SK-N-MC (cell line): ENCODE results near the gene FZD2.

ENCODE experiments used
- EZH2 ChIP-seq: fragments of 200-600 bp; sonication (generic); IDR thresholded peaks from one replicate; pipeline ENCODE4 v1.6.1; 2017; ENCODE audit warnings: antibody characterized with exemption
- FOXP2 ChIP-seq: optimal IDR thresholded peaks from 2 replicates; pipeline ENCODE3; 2011; ENCODE audit warnings: mild to moderate bottlenecking, moderate library complexity; ENCODE audit not compliant: insufficient read depth; ENCODE audit errors: extremely low read length, control extremely low read depth
- POLR2AphosphoS5 ChIP-seq: IDR thresholded peaks from 2 replicates; pipeline ENCODE4 v1.6.1; 2012; ENCODE audit warnings: mild to moderate bottlenecking, low read depth, low read length, borderline replicate concordance

- TF ChIP-seq EZH2 = no peak
- TF ChIP-seq POLR2AphosphoS5 = no peak
- TF ChIP-seq FOXP2 = no peak
These were observed 42.3 kb downstream of the FZD2 start for GRCh38 chr17:44599298-44600175.
